CD4-positive, alpha-beta T cell (primary cell): ENCODE data around the gene NAT9. TPM values are rescaled to one million over a fixed set of nuclear protein-coding genes. Genes with fewer than 3 reads are reported as not detected.

Experiments
- ATAC-seq: fragments of 200-7000 bp; cut with Tn5 transposase; one replicate; pipeline ENCODE4 v1.10.0; 2022; ENCODE audit warnings: mild to moderate bottlenecking; ENCODE audit not compliant: poor library complexity
- CTCF ChIA-PET: fragments of 350-600 bp; sonication (Branson Sonifier 250); formaldehyde crosslinking; loops from one replicate; lab custom pipeline; 2021; ENCODE audit warnings: antibody characterized with exemption, inconsistent platforms; lab: Charles Lee
- POLR2A ChIA-PET: fragments of 350-600 bp; sonication (Branson Sonifier 250); formaldehyde crosslinking; loops from one replicate; lab custom pipeline; 2021; ENCODE audit warnings: antibody characterized with exemption, inconsistent platforms; lab: Charles Lee
- DNase-seq, 14 experiments: peaks; one replicate each; pipeline ENCODE4 v3.0.0-alpha.2; 2013 to 2020; ENCODE audit warnings: mixed read lengths in 2 of 14
- H3K27ac ChIP-seq, 2 donors: one replicate each; pipeline versions ENCODE4 v1.5.1 to v1.7.0; 2013; ENCODE audit warnings: low read length in 2 of 2, low read depth in 1 of 2, mild to moderate bottlenecking in 1 of 2
- H3K27me3 ChIP-seq, 2 experiments: 1 replicate in 1 of 2; 2 replicates in 1 of 2; pipeline versions ENCODE4 v1.6.1 to v1.7.0; 2013; ENCODE audit warnings: low read length in 2 of 2, control low read depth in 1 of 2, mild to moderate bottlenecking in 1 of 2, moderate library complexity in 1 of 2; ENCODE audit not compliant: insufficient read depth in 2 of 2, control insufficient read depth in 1 of 2
- H3K36me3 ChIP-seq: one replicate; pipeline ENCODE4 v1.6.1; 2013; ENCODE audit warnings: low read length, control low read depth; ENCODE audit not compliant: insufficient read depth
- H3K4me1 ChIP-seq: one replicate; pipeline ENCODE4 v1.6.1; 2013; ENCODE audit warnings: low read length, control low read depth; ENCODE audit not compliant: insufficient read depth
- H3K4me3 ChIP-seq: one replicate; pipeline ENCODE4 v1.5.1; 2013; ENCODE audit warnings: mild to moderate bottlenecking, low read length, moderate library complexity
- H3K9me3 ChIP-seq, 2 experiments: 1 replicate in 1 of 2; 2 replicates in 1 of 2; pipeline versions ENCODE4 v1.6.1 to v1.7.0; 2013; ENCODE audit warnings: low read length in 2 of 2, mild to moderate bottlenecking in 2 of 2, control low read depth in 1 of 2, moderate library complexity in 1 of 2; ENCODE audit not compliant: control insufficient read depth in 1 of 2, insufficient read depth in 1 of 2
- H3K27ac Mint-ChIP-seq: one replicate; pipeline ENCODE4 v1.8.0; 2020; ENCODE audit warnings: mixed read lengths
- H3K27me3 Mint-ChIP-seq: one replicate; pipeline ENCODE4 v1.8.0; 2021; ENCODE audit warnings: mixed read lengths
- H3K36me3 Mint-ChIP-seq: one replicate; pipeline ENCODE4 v1.8.0; 2021; ENCODE audit warnings: low read depth, mixed read lengths
- H3K4me1 Mint-ChIP-seq: one replicate; pipeline ENCODE4 v1.8.0; 2021; ENCODE audit warnings: low read depth, mixed read lengths
- H3K4me3 Mint-ChIP-seq: one replicate; pipeline ENCODE4 v1.8.0; 2020; ENCODE audit warnings: mild to moderate bottlenecking, mixed read lengths
- H3K9me3 Mint-ChIP-seq: one replicate; pipeline ENCODE4 v1.8.0; 2020; ENCODE audit warnings: mixed read lengths
- CTCF ChIP-seq: fragments of 200-600 bp; IDR thresholded peaks from one replicate; pipeline ENCODE4 v1.8.0; 2022; ENCODE audit warnings: antibody characterized with exemption, mild to moderate bottlenecking
- intact Hi-C, 2 experiments: fragments of 100-400 bp; cut with DNase I in 1 of 2; cut with micrococcal nuclease in 1 of 2; formaldehyde crosslinking; loops; one replicate each; pipeline versions ENCODE4 v1.15.1 to v1.9.0; 2023 to 2025; cut with DNase I, micrococcal nuclease
- total RNA-seq, 174 experiments: library from RNA in 2 of 174; stranded (reverse) in 2 of 174; gene quantifications; one replicate each; pipeline ENCODE4 v1.2.3 and lab custom pipeline; 2021 to 2026

NAT9 gene
- total RNA-seq, 2 experiments from 2014 or later: 34.6 to 38.2 TPM

- peaks cover 37% of the 10 kb centered on the region for H3K36me3 Mint-ChIP-seq
- TF ChIP-seq CTCF: no peak
- Histone ChIP-seq H3K4me1 (peaks cover 74% of the 10 kb centered on the region), H3K9me3 (no peaks in the 10 kb centered on the region), H3K27ac (peak within 1 kb of the TSS; percentile 48 to 84), H3K4me3 (peak within 1 kb of the TSS; percentile 98), H3K27me3 (no peaks in the 10 kb centered on the region), H3K36me3 (peaks cover 24% of the 10 kb centered on the region)
- POLR2A ChIA-PET: interaction anchor here (1.4 to 9.0 kb wide), 9 partner anchors 11 to 125 kb away, joined by 3 to 90 read pairs (median 18); partner anchors contain the start of genes FDXR, NAT9 and RAB37
- DNase-seq: peak in 13 of 14 experiments; percentile 83 to 97 (median 94)
- intact Hi-C loops: loop anchor here (1.0 to 5.0 kb wide), 4 partner anchors 14 to 434 kb away; partner anchors contain the start of gene SUMO2 (in 1 of the 2)
- peak; percentile 82 for ATAC-seq
- H3K4me3 Mint-ChIP-seq: peak within 1 kb of the TSS; percentile 92
- H3K27me3 Mint-ChIP-seq: no peaks in the 10 kb centered on the region
- H3K9me3 Mint-ChIP-seq: no peaks in the 10 kb centered on the region
- CTCF ChIA-PET: interaction anchor here (0.6 to 2.4 kb wide), 9 partner anchors 10 to 1433 kb away, joined by 3 to 11 read pairs (median 6); partner anchors contain the start of gene RAB37
- peaks cover 74% of the 10 kb centered on the region for H3K4me1 Mint-ChIP-seq
- peak within 1 kb of the TSS; percentile 94 for H3K27ac Mint-ChIP-seq
These were observed 27.4 kb downstream of the NAT9 start, which contains the start of gene NHERF1 for GRCh38 chr17:74748529-74749278. Gene NHERF1 (plus strand): TSS chr17:74748628. CDS start chr17:74748847, 219 bp downstream.

GRCh38 chr17:74748279-74748528 lies 27.9 kb downstream of the NAT9 start:
- intact Hi-C loops: loop anchor here (5.0 kb wide), 3 partner anchors 34 to 434 kb away; partner anchors contain the start of gene SUMO2 (in 1 of the 2)
- TF ChIP-seq CTCF: no peak
- Mint-ChIP-seq H3K4me3 (peak overlapping the region; percentile 92), H3K27ac (peak overlapping the region; percentile 51), H3K27me3 (no peaks in the 10 kb centered on the region), H3K9me3 (no peaks in the 10 kb centered on the region), H3K4me1 (peaks cover 74% of the 10 kb centered on the region), H3K36me3 (peaks cover 34% of the 10 kb centered on the region)
- Histone ChIP-seq H3K9me3 (no peaks in the 10 kb centered on the region), H3K4me3 (peak overlapping the region; percentile 64), H3K27ac (peak overlapping the region; percentile 48 to 84), H3K36me3 (peaks cover 22% of the 10 kb centered on the region), H3K4me1 (peaks cover 74% of the 10 kb centered on the region), H3K27me3 (no peaks in the 10 kb centered on the region)
- ATAC-seq: no peak
- peak in 1 of 14 experiments; percentile 79 for DNase-seq
- ChIA-PET POLR2A (interaction anchor here (1.4 to 9.0 kb wide), 4 partner anchors 11 to 32 kb away, joined by 3 to 90 read pairs (median 52); partner anchors contain the start of gene RAB37), CTCF (interaction anchor here (1.2 to 4.2 kb wide), 2 partner anchors 13 to 22 kb away, joined by 3 to 39 read pairs; no protein-coding TSS in a partner anchor)

- H3K27ac ChIP-seq: peak overlapping the region in 1 of 2 donors; percentile 48
These were observed 29.2 kb downstream of the NAT9 start for GRCh38 chr17:74746922-74747321.

More at GRCh38 chr17:74746922-74747321, 29.2 kb downstream of the NAT9 start:
- Mint-ChIP-seq H3K4me3 (peak overlapping the region; percentile 92), H3K36me3 (peaks cover 23% of the 10 kb centered on the region), H3K4me1 (peaks cover 74% of the 10 kb centered on the region), H3K9me3 (no peaks in the 10 kb centered on the region), H3K27me3 (no peaks in the 10 kb centered on the region), H3K27ac (peak overlapping the region; percentile 51)
- no peak for ATAC-seq
- Histone ChIP-seq H3K4me3 (peak overlapping the region; percentile 5), H3K9me3 (no peaks in the 10 kb centered on the region), H3K4me1 (peaks cover 74% of the 10 kb centered on the region), H3K27me3 (no peaks in the 10 kb centered on the region), H3K36me3 (peaks cover 11% of the 10 kb centered on the region)
- no peak for TF ChIP-seq CTCF
- ChIA-PET POLR2A (interaction anchor here (0.7 to 9.0 kb wide), 9 partner anchors 8 to 126 kb away, joined by 3 to 90 read pairs (median 7); partner anchors contain the start of genes FDXR, NAT9 and RAB37), CTCF (interaction anchor here (1.1 to 4.2 kb wide), 4 partner anchors 10 to 90 kb away, joined by 3 to 39 read pairs (median 23); partner anchors contain the start of gene RAB37)
- intact Hi-C loops: loop anchor here (5.0 kb wide), 3 partner anchors 35 to 435 kb away; partner anchors contain the start of gene SUMO2 (in 1 of the 2)
- DNase-seq: peak in 3 of 14 experiments; percentile 43 to 53 (median 51)
